ENCODE measurements around the gene OR10K2.

GRCh38 chr1:158374860-158375259, 51.2 kb downstream of the OR10K2 start:
- TF ChIP-seq CTCF (conservative IDR thresholded peaks at IDR 0.05; ENCODE audit: low read length) (no peak), EZH2phosphoT487 (IDR thresholded peaks at IDR 0.05; ENCODE audit: borderline replicate concordance, low read depth, low read length) (no peak)

Data from OCI-LY7 (cell line).